Upper lobe of right lung (tissue), 1 donor: ENCODE results near the gene XCL1. TPM values are rescaled to one million over a fixed set of nuclear protein-coding genes. Genes with fewer than 3 reads are reported as not detected.

Experiments
- ATAC-seq: fragments of 200-7000 bp; cut with Tn5 transposase; one replicate; pipeline ENCODE4 v1.9.1; 2020; ENCODE audit warnings: mild to moderate bottlenecking, moderate library complexity
- DNase-seq: peaks from one replicate; pipeline ENCODE4 v3.0.0-alpha.2; 2020
- H3K27ac ChIP-seq: fragments of 200-600 bp; one replicate; pipeline ENCODE4 v1.8.0; 2022
- H3K27me3 ChIP-seq: fragments of 200-600 bp; one replicate; pipeline ENCODE4 v1.8.0; 2022; ENCODE audit warnings: mild to moderate bottlenecking
- H3K36me3 ChIP-seq: fragments of 200-600 bp; one replicate; pipeline ENCODE4 v1.8.0; 2022
- H3K4me1 ChIP-seq: fragments of 200-600 bp; one replicate; pipeline ENCODE4 v1.8.0; 2022
- H3K4me3 ChIP-seq: fragments of 200-600 bp; one replicate; pipeline ENCODE4 v1.8.0; 2022; ENCODE audit warnings: mild to moderate bottlenecking
- H3K9me3 ChIP-seq: fragments of 200-600 bp; one replicate; pipeline ENCODE4 v1.8.0; 2022
- intact Hi-C: fragments of 100-400 bp; cut with DNase I; formaldehyde crosslinking; loops from one replicate; pipeline ENCODE4 v1.11.0; 2022
- total RNA-seq: library from RNA; stranded (reverse); fragmentation: NEBNext Ultra II Directional; extraction: Animal tissue kit (Norgen Biotek cat#: 25700); gene quantifications from one replicate; pipeline ENCODE4 v1.2.1, GENCODE V29; 2021
- TF ChIP-seq, protein P1 (sequence below): fragments of 200-600 bp; IDR thresholded peaks from one replicate; pipeline ENCODE4 v1.8.0; 2022; ENCODE audit warnings: antibody characterized with exemption
- donor health status: DM: no; HTN: yes; CAD: no; lungs with severe emphysema.

Gene XCL1
- total RNA-seq, 1 donor from 2014 or later: 0.90 TPM

DNA sequence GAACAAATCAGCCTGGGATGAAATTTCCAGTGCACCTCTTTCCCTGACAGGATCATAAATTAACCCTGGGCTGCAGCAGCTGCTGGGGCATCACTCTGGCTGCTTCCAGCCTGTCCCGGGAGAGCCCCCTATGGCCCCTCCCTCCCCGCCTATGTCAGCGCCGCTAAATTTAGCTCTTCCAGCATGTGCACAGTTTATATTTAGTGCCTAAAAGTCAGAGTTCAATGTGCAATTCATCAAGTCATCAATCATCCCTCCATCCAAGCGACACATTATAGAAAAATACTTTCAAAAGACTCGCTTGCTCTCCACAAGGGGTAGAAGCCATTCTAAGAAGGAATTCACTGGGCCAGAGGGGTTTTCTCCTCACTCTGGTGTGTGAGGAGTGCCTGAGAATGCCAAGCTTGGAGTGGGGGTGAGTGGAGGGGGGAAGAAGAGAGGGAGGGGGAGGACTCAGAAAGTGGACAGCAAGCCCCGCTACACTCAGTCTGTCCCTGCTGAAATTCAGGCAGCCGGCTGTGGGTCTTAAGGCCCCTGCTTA lies 37.4 kb downstream of the XCL1 start:
- intact Hi-C loops: no loop called here
- Histone ChIP-seq H3K9me3 (no peaks in the 10 kb centered on the region), H3K4me3 (no peak overlapping the region), H3K27me3 (no peaks in the 10 kb centered on the region), H3K4me1 (peaks cover 4% of the 10 kb centered on the region), H3K36me3 (no peaks in the 10 kb centered on the region), H3K27ac (no peak overlapping the region)
- TF ChIP-seq, protein P1, sequence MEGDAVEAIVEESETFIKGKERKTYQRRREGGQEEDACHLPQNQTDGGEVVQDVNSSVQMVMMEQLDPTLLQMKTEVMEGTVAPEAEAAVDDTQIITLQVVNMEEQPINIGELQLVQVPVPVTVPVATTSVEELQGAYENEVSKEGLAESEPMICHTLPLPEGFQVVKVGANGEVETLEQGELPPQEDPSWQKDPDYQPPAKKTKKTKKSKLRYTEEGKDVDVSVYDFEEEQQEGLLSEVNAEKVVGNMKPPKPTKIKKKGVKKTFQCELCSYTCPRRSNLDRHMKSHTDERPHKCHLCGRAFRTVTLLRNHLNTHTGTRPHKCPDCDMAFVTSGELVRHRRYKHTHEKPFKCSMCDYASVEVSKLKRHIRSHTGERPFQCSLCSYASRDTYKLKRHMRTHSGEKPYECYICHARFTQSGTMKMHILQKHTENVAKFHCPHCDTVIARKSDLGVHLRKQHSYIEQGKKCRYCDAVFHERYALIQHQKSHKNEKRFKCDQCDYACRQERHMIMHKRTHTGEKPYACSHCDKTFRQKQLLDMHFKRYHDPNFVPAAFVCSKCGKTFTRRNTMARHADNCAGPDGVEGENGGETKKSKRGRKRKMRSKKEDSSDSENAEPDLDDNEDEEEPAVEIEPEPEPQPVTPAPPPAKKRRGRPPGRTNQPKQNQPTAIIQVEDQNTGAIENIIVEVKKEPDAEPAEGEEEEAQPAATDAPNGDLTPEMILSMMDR: no peak
- DNase-seq (no peak), ATAC-seq (peak; percentile 48)

DNA sequence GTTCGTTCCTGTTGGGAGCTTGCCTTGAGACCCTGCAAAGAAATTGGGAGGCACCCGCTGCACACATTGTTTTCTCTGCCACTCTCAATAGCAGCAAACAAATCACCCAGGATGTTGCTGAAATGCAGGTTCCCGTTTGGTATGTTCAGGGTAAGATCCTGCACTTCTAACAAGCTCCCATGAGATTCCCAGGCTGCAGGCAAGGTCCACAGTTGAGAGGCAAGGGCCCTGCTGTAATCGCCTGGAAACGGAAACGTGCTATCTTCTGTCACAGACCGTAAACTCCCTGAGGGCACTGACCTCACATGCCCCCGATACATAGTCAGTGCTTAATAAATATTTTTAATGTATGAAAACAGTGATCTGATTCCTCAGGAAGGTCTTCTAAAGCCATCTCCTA lies 37.8 kb downstream of the XCL1 start:
- ATAC-seq (no peak), DNase-seq (no peak)
- TF ChIP-seq, protein P1: no peak
- H3K4me1 ChIP-seq: peaks cover 4% of the 10 kb centered on the region
- H3K36me3 ChIP-seq: no peaks in the 10 kb centered on the region
- no peak overlapping the region for H3K27ac ChIP-seq
- H3K27me3 ChIP-seq: no peaks in the 10 kb centered on the region
- no peaks in the 10 kb centered on the region for H3K9me3 ChIP-seq
- no peak overlapping the region for H3K4me3 ChIP-seq
- intact Hi-C loops: no loop called here

DNA sequence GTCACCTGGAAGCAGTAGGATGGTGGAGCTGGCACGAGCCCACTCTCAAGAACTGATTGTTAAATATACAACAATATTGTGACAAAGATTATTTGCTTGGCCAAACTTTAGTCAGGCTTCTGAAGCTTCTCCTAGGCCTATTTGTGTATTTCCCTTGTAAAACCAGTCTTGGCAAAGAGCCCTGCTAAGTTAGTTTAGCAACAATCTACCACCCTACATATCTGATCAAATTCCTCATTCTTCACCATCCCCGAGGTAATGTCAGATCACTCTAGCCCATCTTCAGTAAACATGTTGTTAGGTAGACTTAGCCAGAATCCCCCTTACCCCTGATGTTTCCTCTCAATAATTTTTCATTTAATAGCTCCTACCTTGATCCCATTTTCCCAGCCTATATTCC lies 39.6 kb downstream of the XCL1 start:
- Histone ChIP-seq H3K4me1 (peaks cover 4% of the 10 kb centered on the region), H3K4me3 (no peak overlapping the region), H3K27me3 (no peaks in the 10 kb centered on the region), H3K36me3 (no peaks in the 10 kb centered on the region), H3K9me3 (no peaks in the 10 kb centered on the region), H3K27ac (no peak overlapping the region)
- ATAC-seq: no peak
- TF ChIP-seq, protein P1: no peak
- intact Hi-C loops: no loop called here
- no peak for DNase-seq

DNA sequence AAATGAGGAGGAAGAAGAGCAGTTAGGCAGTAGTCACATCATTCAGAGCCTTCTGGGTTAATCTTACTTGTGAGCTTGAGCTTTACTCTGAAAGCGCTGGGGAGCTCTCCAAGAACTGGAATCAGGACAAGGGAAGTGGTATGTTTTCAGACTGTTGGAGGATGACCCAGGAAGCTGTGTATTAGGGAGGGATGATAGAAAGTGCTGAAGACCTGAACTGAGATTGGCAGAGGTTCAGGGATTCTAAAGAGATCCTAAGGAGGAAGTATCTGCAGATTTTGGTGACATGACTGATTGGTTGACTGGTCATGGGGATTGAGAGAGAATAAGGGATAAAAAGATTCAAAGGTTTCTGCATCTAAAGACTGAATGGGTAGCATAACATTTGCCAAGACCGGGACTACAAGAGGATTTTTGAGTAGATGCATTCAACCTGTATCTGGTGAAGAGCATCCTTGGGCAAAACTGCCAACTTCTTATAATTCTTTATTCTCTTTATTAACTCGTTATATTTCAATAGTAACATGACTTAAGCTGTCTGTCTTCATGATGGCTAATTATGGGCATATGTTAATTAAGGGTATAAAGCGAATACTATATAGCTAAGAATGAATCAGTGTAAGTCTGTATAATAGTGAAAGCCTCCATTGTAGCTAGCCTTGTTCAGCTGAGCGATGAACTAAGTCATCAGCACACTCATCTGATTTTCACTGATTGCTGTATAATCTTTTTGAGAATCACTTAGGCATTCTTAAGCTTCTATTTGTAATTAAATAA lies 41.8 kb downstream of the XCL1 start:
- no peak overlapping the region for H3K4me3 ChIP-seq
- DNase-seq: no peak

GRCh38 chr1:168618886-168619285 lies 42.5 kb downstream of the XCL1 start:
- TF ChIP-seq, protein P1: no peak
- intact Hi-C loops: no loop called here
- Histone ChIP-seq H3K9me3 (no peaks in the 10 kb centered on the region), H3K4me1 (peaks cover 4% of the 10 kb centered on the region), H3K4me3 (no peak overlapping the region), H3K27me3 (no peaks in the 10 kb centered on the region), H3K36me3 (no peaks in the 10 kb centered on the region), H3K27ac (no peak overlapping the region)
- ATAC-seq (no peak), DNase-seq (no peak)

More for the DNA sequence above, 41.8 kb downstream of the XCL1 start:
- no peak for ATAC-seq
- peaks cover 4% of the 10 kb centered on the region for H3K4me1 ChIP-seq
- H3K27ac ChIP-seq: no peak overlapping the region
- no peaks in the 10 kb centered on the region for H3K27me3 ChIP-seq
- H3K36me3 ChIP-seq: no peaks in the 10 kb centered on the region
- TF ChIP-seq, protein P1: no peak
- no peaks in the 10 kb centered on the region for H3K9me3 ChIP-seq
- intact Hi-C loops: no loop called here
